K562 (cell line): ENCODE results near the gene FUZ. TPM values are rescaled to one million over a fixed set of nuclear protein-coding genes. Genes with fewer than 3 reads are reported as not detected.

Experiments
- FOSL1 ChIP-seq: fragments of 200-800 bp; sonication (Bioruptor generic); conservative IDR thresholded peaks from 2 replicates; pipeline ENCODE4 v1.6.1; 2016; ENCODE audit warnings: missing genetic modification characterization, missing compliant biosample characterization
- GABPB1 ChIP-seq: sonication (generic); formaldehyde crosslinking; IDR thresholded peaks from 2 replicates; pipeline ENCODE4 v1.8.0; 2022; ENCODE audit warnings: mild to moderate bottlenecking, missing genetic modification reagents
- HMGN3 ChIP-seq: IDR thresholded peaks from 2 replicates; pipeline ENCODE4 v1.6.1; 2011; ENCODE audit warnings: borderline replicate concordance, low read depth, mild to moderate bottlenecking, mixed read lengths, low read length; ENCODE audit not compliant: insufficient read length; ENCODE audit errors: extremely low read depth
- KDM5B ChIP-seq: fragments of 200-600 bp; sonication (generic); IDR thresholded peaks from 2 replicates; pipeline ENCODE4 v1.6.1; 2012; ENCODE audit warnings: low read depth, mild to moderate bottlenecking, moderate library complexity, low read length, control low read depth, inconsistent platforms; ENCODE audit not compliant: insufficient replicate concordance
- LEF1 ChIP-seq: fragments of 450-650 bp; IDR thresholded peaks from 2 replicates; pipeline ENCODE4 v1.6.1; 2016; ENCODE audit warnings: mild to moderate bottlenecking
- NEUROD1 ChIP-seq: fragments of 150-350 bp; IDR thresholded peaks from 2 replicates; pipeline ENCODE4 v1.6.1; 2014; ENCODE audit warnings: borderline replicate concordance, low read length, low read depth; ENCODE audit not compliant: partially characterized antibody
- TGIF2 ChIP-seq: sonication (generic); formaldehyde crosslinking; IDR thresholded peaks from 2 replicates; pipeline ENCODE4 v1.8.1; 2022; ENCODE audit warnings: mild to moderate bottlenecking, missing genetic modification reagents, moderate library complexity
- polyA plus RNA-seq, 8 experiments: library from polyadenylated mRNA; depleted of rRNA in 4 of 8; stranded (reverse) in 5 of 8; unstranded in 3 of 8; fragments of >200 nt; fragmentation: Nextera tagmentation in 2 of 8; fragmentation: Illumina TruSeq in 1 of 8; extraction: Ambion mirVana in 2 of 8; extraction: Trizol in 1 of 8; gene quantifications; 2 replicates each; pipeline versions ENCODE4 v1.2.1 to v1.2.3, GENCODE V29; 2011 to 2014; ENCODE audit warnings: inconsistent platforms in 1 of 8, missing spikeins in 1 of 8
- total RNA-seq, 7 experiments: library from RNA; depleted of rRNA in 6 of 7; stranded (reverse); fragments of >200 nt in 6 of 7; fragmentation: Illumina TruSeq in 2 of 7; extraction: Trizol in 2 of 7; gene quantifications; 2 replicates each; pipeline versions ENCODE4 v1.2.1 to v1.2.3, GENCODE V29; 2011 to 2021; ENCODE audit warnings: low replicate concordance in 1 of 7
- TF ChIP-seq, protein P1 (sequence below): fragments of 200-600 bp; sonication (generic); IDR thresholded peaks from one replicate; pipeline ENCODE4 v1.6.1; 2012; ENCODE audit warnings: mild to moderate bottlenecking, low read depth, low read length, inconsistent platforms
- TF ChIP-seq, protein P2 (sequence below), 2 experiments: IDR thresholded peaks; 2 replicates each; pipeline ENCODE4 v1.6.1; 2011; ENCODE audit warnings: borderline replicate concordance in 1 of 2, control low read depth in 1 of 2, low read depth in 1 of 2, low read length in 1 of 2, mild to moderate bottlenecking in 1 of 2, mixed read lengths in 1 of 2, moderate library complexity in 1 of 2; ENCODE audit not compliant: insufficient read depth in 1 of 2, insufficient read length in 1 of 2, poor library complexity in 1 of 2, severe bottlenecking in 1 of 2; ENCODE audit errors: extremely low read depth in 1 of 2
- TF ChIP-seq, protein P3 (sequence below): sonication (generic); formaldehyde crosslinking; IDR thresholded peaks from 2 replicates; pipeline ENCODE4 v1.8.1; 2023; ENCODE audit warnings: mild to moderate bottlenecking, missing genetic modification reagents

Gene FUZ
- total and polyA plus RNA-seq, 9 of the 15 experiments (the other 6 are each of a cell fraction or from before 2014, with no cell fraction given) = 0.17 to 7.6 (median 3.6) TPM; not detected in 1

DNA sequence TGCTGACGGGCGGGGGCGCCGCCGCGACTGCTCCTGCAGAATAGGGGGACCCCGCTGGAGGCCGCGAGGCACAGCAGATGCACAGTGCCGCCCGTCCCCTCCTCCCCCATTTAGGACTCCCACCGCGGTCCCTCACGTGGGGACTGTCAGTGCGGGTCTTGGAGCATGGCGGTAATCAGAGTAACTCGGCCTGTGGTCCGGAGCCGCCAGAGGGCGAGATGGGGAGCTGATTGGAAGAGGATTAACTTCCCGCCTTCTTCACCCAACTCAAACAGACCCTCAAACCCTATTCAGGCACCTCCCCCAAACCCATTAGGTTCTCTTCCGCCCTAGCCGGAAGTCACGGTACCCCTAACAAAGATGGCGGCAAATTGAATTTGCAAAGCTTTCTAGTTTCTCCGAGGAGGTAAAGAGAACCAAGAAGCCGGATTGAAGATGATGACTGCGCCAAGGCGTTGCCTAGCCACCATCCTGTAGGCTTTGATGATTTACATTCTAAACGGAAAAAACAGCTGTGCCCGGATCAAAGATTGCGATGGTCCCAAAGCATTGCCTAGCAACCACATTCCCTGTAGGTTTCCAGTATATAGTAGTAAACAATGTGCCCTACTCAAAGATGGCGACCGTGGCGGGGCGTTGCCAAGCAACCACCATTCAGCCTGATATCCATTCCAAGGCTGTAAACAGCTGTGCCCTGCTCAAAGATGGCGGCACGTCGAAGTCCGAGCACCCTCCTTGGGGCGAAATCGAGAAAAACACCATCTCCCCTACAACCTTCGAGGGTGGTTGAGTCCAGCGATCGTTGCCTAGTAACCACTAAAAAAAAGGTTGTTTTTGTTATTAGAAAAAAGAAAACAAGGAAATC, at the start of gene FUZ (continued):
- TF ChIP-seq, protein P1, sequence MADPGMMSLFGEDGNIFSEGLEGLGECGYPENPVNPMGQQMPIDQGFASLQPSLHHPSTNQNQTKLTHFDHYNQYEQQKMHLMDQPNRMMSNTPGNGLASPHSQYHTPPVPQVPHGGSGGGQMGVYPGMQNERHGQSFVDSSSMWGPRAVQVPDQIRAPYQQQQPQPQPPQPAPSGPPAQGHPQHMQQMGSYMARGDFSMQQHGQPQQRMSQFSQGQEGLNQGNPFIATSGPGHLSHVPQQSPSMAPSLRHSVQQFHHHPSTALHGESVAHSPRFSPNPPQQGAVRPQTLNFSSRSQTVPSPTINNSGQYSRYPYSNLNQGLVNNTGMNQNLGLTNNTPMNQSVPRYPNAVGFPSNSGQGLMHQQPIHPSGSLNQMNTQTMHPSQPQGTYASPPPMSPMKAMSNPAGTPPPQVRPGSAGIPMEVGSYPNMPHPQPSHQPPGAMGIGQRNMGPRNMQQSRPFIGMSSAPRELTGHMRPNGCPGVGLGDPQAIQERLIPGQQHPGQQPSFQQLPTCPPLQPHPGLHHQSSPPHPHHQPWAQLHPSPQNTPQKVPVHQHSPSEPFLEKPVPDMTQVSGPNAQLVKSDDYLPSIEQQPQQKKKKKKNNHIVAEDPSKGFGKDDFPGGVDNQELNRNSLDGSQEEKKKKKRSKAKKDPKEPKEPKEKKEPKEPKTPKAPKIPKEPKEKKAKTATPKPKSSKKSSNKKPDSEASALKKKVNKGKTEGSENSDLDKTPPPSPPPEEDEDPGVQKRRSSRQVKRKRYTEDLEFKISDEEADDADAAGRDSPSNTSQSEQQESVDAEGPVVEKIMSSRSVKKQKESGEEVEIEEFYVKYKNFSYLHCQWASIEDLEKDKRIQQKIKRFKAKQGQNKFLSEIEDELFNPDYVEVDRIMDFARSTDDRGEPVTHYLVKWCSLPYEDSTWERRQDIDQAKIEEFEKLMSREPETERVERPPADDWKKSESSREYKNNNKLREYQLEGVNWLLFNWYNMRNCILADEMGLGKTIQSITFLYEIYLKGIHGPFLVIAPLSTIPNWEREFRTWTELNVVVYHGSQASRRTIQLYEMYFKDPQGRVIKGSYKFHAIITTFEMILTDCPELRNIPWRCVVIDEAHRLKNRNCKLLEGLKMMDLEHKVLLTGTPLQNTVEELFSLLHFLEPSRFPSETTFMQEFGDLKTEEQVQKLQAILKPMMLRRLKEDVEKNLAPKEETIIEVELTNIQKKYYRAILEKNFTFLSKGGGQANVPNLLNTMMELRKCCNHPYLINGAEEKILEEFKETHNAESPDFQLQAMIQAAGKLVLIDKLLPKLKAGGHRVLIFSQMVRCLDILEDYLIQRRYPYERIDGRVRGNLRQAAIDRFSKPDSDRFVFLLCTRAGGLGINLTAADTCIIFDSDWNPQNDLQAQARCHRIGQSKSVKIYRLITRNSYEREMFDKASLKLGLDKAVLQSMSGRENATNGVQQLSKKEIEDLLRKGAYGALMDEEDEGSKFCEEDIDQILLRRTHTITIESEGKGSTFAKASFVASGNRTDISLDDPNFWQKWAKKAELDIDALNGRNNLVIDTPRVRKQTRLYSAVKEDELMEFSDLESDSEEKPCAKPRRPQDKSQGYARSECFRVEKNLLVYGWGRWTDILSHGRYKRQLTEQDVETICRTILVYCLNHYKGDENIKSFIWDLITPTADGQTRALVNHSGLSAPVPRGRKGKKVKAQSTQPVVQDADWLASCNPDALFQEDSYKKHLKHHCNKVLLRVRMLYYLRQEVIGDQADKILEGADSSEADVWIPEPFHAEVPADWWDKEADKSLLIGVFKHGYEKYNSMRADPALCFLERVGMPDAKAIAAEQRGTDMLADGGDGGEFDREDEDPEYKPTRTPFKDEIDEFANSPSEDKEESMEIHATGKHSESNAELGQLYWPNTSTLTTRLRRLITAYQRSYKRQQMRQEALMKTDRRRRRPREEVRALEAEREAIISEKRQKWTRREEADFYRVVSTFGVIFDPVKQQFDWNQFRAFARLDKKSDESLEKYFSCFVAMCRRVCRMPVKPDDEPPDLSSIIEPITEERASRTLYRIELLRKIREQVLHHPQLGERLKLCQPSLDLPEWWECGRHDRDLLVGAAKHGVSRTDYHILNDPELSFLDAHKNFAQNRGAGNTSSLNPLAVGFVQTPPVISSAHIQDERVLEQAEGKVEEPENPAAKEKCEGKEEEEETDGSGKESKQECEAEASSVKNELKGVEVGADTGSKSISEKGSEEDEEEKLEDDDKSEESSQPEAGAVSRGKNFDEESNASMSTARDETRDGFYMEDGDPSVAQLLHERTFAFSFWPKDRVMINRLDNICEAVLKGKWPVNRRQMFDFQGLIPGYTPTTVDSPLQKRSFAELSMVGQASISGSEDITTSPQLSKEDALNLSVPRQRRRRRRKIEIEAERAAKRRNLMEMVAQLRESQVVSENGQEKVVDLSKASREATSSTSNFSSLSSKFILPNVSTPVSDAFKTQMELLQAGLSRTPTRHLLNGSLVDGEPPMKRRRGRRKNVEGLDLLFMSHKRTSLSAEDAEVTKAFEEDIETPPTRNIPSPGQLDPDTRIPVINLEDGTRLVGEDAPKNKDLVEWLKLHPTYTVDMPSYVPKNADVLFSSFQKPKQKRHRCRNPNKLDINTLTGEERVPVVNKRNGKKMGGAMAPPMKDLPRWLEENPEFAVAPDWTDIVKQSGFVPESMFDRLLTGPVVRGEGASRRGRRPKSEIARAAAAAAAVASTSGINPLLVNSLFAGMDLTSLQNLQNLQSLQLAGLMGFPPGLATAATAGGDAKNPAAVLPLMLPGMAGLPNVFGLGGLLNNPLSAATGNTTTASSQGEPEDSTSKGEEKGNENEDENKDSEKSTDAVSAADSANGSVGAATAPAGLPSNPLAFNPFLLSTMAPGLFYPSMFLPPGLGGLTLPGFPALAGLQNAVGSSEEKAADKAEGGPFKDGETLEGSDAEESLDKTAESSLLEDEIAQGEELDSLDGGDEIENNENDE = no peak
- TF ChIP-seq HMGN3 (peak; percentile 52), FOSL1 (peak; percentile 35; the same call in 1 of the 2 replicates), GABPB1 (CRISPR knock-in tag) (peak; percentile 84; the same call in 1 of the 2 replicates), KDM5B (no peak), LEF1 (no peak), TGIF2 (CRISPR knock-in tag) (no peak), NEUROD1 (peak; percentile 55)
- TF ChIP-seq, protein P2, sequence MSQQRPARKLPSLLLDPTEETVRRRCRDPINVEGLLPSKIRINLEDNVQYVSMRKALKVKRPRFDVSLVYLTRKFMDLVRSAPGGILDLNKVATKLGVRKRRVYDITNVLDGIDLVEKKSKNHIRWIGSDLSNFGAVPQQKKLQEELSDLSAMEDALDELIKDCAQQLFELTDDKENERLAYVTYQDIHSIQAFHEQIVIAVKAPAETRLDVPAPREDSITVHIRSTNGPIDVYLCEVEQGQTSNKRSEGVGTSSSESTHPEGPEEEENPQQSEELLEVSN (IDR thresholded peaks at IDR 0.05; ENCODE audit: borderline replicate concordance in 1 of 2, extremely low read depth in 1 of 2, insufficient read depth in 1 of 2, insufficient read length in 1 of 2, low read depth in 1 of 2, low read length in 1 of 2, poor library complexity in 1 of 2, severe bottlenecking in 1 of 2) = peak; percentile 29 to 63
- TF ChIP-seq, protein P3, sequence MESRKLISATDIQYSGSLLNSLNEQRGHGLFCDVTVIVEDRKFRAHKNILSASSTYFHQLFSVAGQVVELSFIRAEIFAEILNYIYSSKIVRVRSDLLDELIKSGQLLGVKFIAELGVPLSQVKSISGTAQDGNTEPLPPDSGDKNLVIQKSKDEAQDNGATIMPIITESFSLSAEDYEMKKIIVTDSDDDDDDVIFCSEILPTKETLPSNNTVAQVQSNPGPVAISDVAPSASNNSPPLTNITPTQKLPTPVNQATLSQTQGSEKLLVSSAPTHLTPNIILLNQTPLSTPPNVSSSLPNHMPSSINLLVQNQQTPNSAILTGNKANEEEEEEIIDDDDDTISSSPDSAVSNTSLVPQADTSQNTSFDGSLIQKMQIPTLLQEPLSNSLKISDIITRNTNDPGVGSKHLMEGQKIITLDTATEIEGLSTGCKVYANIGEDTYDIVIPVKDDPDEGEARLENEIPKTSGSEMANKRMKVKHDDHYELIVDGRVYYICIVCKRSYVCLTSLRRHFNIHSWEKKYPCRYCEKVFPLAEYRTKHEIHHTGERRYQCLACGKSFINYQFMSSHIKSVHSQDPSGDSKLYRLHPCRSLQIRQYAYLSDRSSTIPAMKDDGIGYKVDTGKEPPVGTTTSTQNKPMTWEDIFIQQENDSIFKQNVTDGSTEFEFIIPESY (CRISPR knock-in tag) = peak; percentile 95
